SH-SY5Y (cell line): ENCODE data around the gene SYT17.

Source experiments
- GATA2 ChIP-seq: IDR thresholded peaks from 2 replicates; pipeline ENCODE4 v1.6.1; 2011; ENCODE audit warnings: mild to moderate bottlenecking, low read depth, low read length
- GATA3 ChIP-seq: IDR thresholded peaks from 2 replicates; pipeline ENCODE4 v1.6.1; 2011; ENCODE audit warnings: low read depth, mild to moderate bottlenecking, low read length, moderate library complexity

GRCh38 chr16:19304750-19305149, 136.7 kb downstream of the SYT17 start:
- TF ChIP-seq GATA2 = no peak
- no peak for TF ChIP-seq GATA3
